H1 (cell line): ENCODE measurements around the gene FBXO2. TPM values are rescaled to one million over a fixed set of nuclear protein-coding genes. Genes with fewer than 3 reads are reported as not detected.

Source experiments
- CTCF ChIA-PET: fragments of 300-600 bp; sonication (Branson Sonifier 250); formaldehyde crosslinking; loops from one replicate; lab custom pipeline; 2021; ENCODE audit not compliant: partially characterized antibody; lab: Charles Lee
- POLR2A ChIA-PET: fragments of 300-600 bp; sonication (Branson Sonifier 250); formaldehyde crosslinking; loops from one replicate; lab custom pipeline; 2021; ENCODE audit warnings: inconsistent platforms; ENCODE audit not compliant: partially characterized antibody; lab: Charles Lee
- DNase-seq, 2 experiments: peaks; one replicate each; pipeline versions ENCODE4 v3.0.0 to v3.0.0-alpha.2; 2010 to 2022; ENCODE audit warnings: low spot score in 2 of 2, low read depth in 1 of 2, mixed read lengths in 1 of 2
- FAIRE-seq: peaks from 2 replicates; lab custom pipeline; 2011; peaks lifted over from hg19 to GRCh38; lab: Jason Lieb, UNC
- H2AFZ ChIP-seq: 2 replicates; pipeline ENCODE4 v1.8.1; 2012; ENCODE audit warnings: low read length, inconsistent platforms
- H2AK5ac ChIP-seq: 2 replicates; pipeline ENCODE4 v1.6.1; 2013; ENCODE audit warnings: low read depth, low read length
- H2BK120ac ChIP-seq: replicated peaks from 2 replicates; pipeline ENCODE3; 2013; ENCODE audit warnings: low read depth, low read length, inconsistent platforms
- H2BK12ac ChIP-seq: 2 replicates; pipeline ENCODE4 v1.6.1; 2013; ENCODE audit warnings: low read depth, low read length
- H2BK15ac ChIP-seq: 2 replicates; pipeline ENCODE4 v1.6.1; 2013; ENCODE audit warnings: low read length
- H2BK20ac ChIP-seq: 2 replicates; pipeline ENCODE4 v1.6.1; 2013; ENCODE audit warnings: low read length
- H2BK5ac ChIP-seq: 2 replicates; pipeline ENCODE4 v1.6.1; 2013; ENCODE audit warnings: low read depth, low read length
- H3K14ac ChIP-seq: 2 replicates; pipeline ENCODE4 v1.6.1; 2013; ENCODE audit warnings: inconsistent platforms; ENCODE audit not compliant: insufficient read length
- H3K18ac ChIP-seq: 2 replicates; pipeline ENCODE4 v1.6.1; 2013; ENCODE audit warnings: low read length; ENCODE audit errors: extremely low read depth
- H3K23ac ChIP-seq: 2 replicates; pipeline ENCODE4 v1.6.1; 2013; ENCODE audit warnings: inconsistent platforms; ENCODE audit not compliant: insufficient read length
- H3K23me2 ChIP-seq: 2 replicates; pipeline ENCODE4 v1.6.1; 2013; ENCODE audit warnings: low read depth, low read length
- H3K27ac ChIP-seq: 2 replicates; pipeline ENCODE4 v1.6.1; 2011; ENCODE audit warnings: low read depth, low read length, inconsistent platforms
- H3K27me3 ChIP-seq, 4 experiments: replicated peaks in 1 of 4; 1 replicate in 1 of 4; 2 replicates in 3 of 4; pipeline versions ENCODE4 v1.6.1 to v1.8.1; 2011 to 2013; ENCODE audit warnings: low read length in 3 of 4, mild to moderate bottlenecking in 3 of 4, inconsistent platforms in 2 of 4, mixed read lengths in 2 of 4, moderate library complexity in 1 of 4; ENCODE audit not compliant: control insufficient read depth in 3 of 4, insufficient read depth in 3 of 4; ENCODE audit errors: extremely low read depth in 1 of 4
- H3K36me3 ChIP-seq, 4 experiments: 2 replicates each; pipeline versions ENCODE4 v1.6.1 to v1.8.1; 2011 to 2013; ENCODE audit warnings: mild to moderate bottlenecking in 4 of 4, low read length in 3 of 4, moderate library complexity in 2 of 4, control low read depth in 1 of 4, inconsistent platforms in 1 of 4; ENCODE audit not compliant: insufficient read depth in 4 of 4, control insufficient read depth in 2 of 4
- H3K4ac ChIP-seq: replicated peaks from 2 replicates; pipeline ENCODE3; 2013; ENCODE audit warnings: low read length, low read depth, mixed read lengths, inconsistent platforms; ENCODE audit not compliant: insufficient read length
- H3K4me1 ChIP-seq, 4 experiments: replicated peaks in 1 of 4; 1 replicate in 1 of 4; 2 replicates in 3 of 4; pipeline versions ENCODE4 v1.6.1 to v1.8.1; 2011 to 2013; ENCODE audit warnings: low read length in 3 of 4, inconsistent platforms in 2 of 4, mixed read lengths in 1 of 4; ENCODE audit not compliant: insufficient read depth in 4 of 4, control insufficient read depth in 3 of 4
- H3K4me2 ChIP-seq, 2 experiments: 2 replicates each; pipeline versions ENCODE4 v1.6.1 to v1.8.1; 2011 to 2013; ENCODE audit warnings: low read depth in 2 of 2, low read length in 2 of 2, control low read depth in 1 of 2, inconsistent platforms in 1 of 2, mild to moderate bottlenecking in 1 of 2; ENCODE audit not compliant: insufficient read depth in 1 of 2
- H3K4me3 ChIP-seq, 4 experiments: fragments of 200-600, 300-600 bp in 1 of 4; sonication (generic), shearing (Covaris generic), sonication (Bioruptor Twin) in 1 of 4; 2 replicates each; pipeline versions ENCODE4 v1.5.1 to v1.8.1; 2011 to 2016; ENCODE audit warnings: low read length in 4 of 4, low read depth in 3 of 4, control low read depth in 2 of 4, inconsistent platforms in 2 of 4, mild to moderate bottlenecking in 2 of 4, mixed read lengths in 1 of 4, moderate library complexity in 1 of 4; ENCODE audit not compliant: insufficient read depth in 2 of 4; ENCODE audit errors: extremely low read depth in 1 of 4
- H3K56ac ChIP-seq: replicated peaks from 2 replicates; pipeline ENCODE3; 2013; ENCODE audit warnings: low read depth, mild to moderate bottlenecking, mixed read lengths, low read length, inconsistent platforms; ENCODE audit not compliant: insufficient read length
- H3K79me1 ChIP-seq: 2 replicates; pipeline ENCODE4 v1.6.1; 2013; ENCODE audit warnings: low read depth, low read length, control low read depth
- H3K79me2 ChIP-seq, 2 experiments: 2 replicates each; pipeline versions ENCODE4 v1.6.1 to v1.8.1; 2012 to 2013; ENCODE audit warnings: low read length in 2 of 2, mild to moderate bottlenecking in 2 of 2, inconsistent platforms in 1 of 2; ENCODE audit not compliant: insufficient read depth in 2 of 2, control insufficient read depth in 1 of 2
- H3K9ac ChIP-seq, 4 experiments: replicated peaks in 1 of 4; 1 replicate in 1 of 4; 2 replicates in 3 of 4; pipeline versions ENCODE4 v1.6.1 to v1.8.1; 2011 to 2013; ENCODE audit warnings: low read depth in 3 of 4, low read length in 3 of 4, control low read depth in 2 of 4, mild to moderate bottlenecking in 2 of 4, moderate library complexity in 2 of 4, inconsistent platforms in 1 of 4; ENCODE audit errors: extremely low read depth in 1 of 4
- H3K9me3 ChIP-seq, 2 experiments: 2 replicates each; pipeline versions ENCODE4 v1.6.1 to v1.8.1; 2012 to 2013; ENCODE audit warnings: mild to moderate bottlenecking in 2 of 2, moderate library complexity in 2 of 2, control low read depth in 1 of 2, inconsistent platforms in 1 of 2, low read depth in 1 of 2, low read length in 1 of 2, mixed read lengths in 1 of 2; ENCODE audit not compliant: insufficient read depth in 2 of 2
- H4K20me1 ChIP-seq, 2 experiments: replicated peaks in 1 of 2; 2 replicates each; pipeline versions ENCODE3 to v1.8.1; 2011 to 2013; ENCODE audit warnings: inconsistent platforms in 2 of 2, low read length in 2 of 2, mild to moderate bottlenecking in 1 of 2; ENCODE audit not compliant: insufficient read depth in 2 of 2, control insufficient read depth in 1 of 2
- H4K5ac ChIP-seq: 2 replicates; pipeline ENCODE4 v1.6.1; 2013; ENCODE audit warnings: low read length, low read depth, mixed read lengths, inconsistent platforms; ENCODE audit not compliant: insufficient read length
- H4K8ac ChIP-seq: 2 replicates; pipeline ENCODE4 v1.8.0; 2013; ENCODE audit warnings: mild to moderate bottlenecking, moderate library complexity, low read length, inconsistent platforms; ENCODE audit not compliant: insufficient read depth; ENCODE audit errors: extremely low read depth
- H4K91ac ChIP-seq: replicated peaks from 2 replicates; pipeline ENCODE3; 2013; ENCODE audit warnings: low read length, mixed read lengths, inconsistent platforms; ENCODE audit not compliant: insufficient read length
- CTBP2 ChIP-seq: IDR thresholded peaks from 2 replicates; pipeline ENCODE4 v1.7.0; 2011; ENCODE audit warnings: borderline replicate concordance, mild to moderate bottlenecking, moderate library complexity, mixed read lengths, low read length; ENCODE audit not compliant: insufficient read depth, insufficient read length
- KDM1A ChIP-seq: fragments of 200-600, 300-600 bp; sonication (generic); IDR thresholded peaks from 2 replicates; pipeline ENCODE4 v1.7.1; 2016; ENCODE audit warnings: mild to moderate bottlenecking, low read length, borderline replicate concordance
- NANOG ChIP-seq: IDR thresholded peaks from 2 replicates; pipeline ENCODE4 v1.6.1; 2011; ENCODE audit warnings: low read length, low read depth, mild to moderate bottlenecking, inconsistent platforms; ENCODE audit not compliant: insufficient read depth, poor library complexity, severe bottlenecking
- NRF1 ChIP-seq: IDR thresholded peaks from 2 replicates; pipeline ENCODE4 v1.6.1; 2011; ENCODE audit warnings: mild to moderate bottlenecking, low read depth, low read length, improper control_type of control experiment
- SP2 ChIP-seq: IDR thresholded peaks from 2 replicates; pipeline ENCODE4 v1.6.1; 2012; ENCODE audit warnings: mild to moderate bottlenecking, low read length, inconsistent platforms
- SP4 ChIP-seq: IDR thresholded peaks from 2 replicates; pipeline ENCODE4 v1.6.1; 2012; ENCODE audit warnings: low read length, inconsistent platforms
- TAF1 ChIP-seq: IDR thresholded peaks from 2 replicates; pipeline ENCODE4 v1.6.1; 2011; ENCODE audit warnings: mild to moderate bottlenecking, low read depth, low read length
- WGBS, 2 experiments: shearing (Covaris generic) in 1 of 2; methylation state at CpG; one replicate each; pipeline versions ENCODE4 v1.1.6 to v1.1.7; 2013 to 2015; ENCODE audit warnings: low lambda C conversion rate in 2 of 2, mixed read lengths in 2 of 2, inconsistent platforms in 1 of 2, low coverage in 1 of 2, missing lambda C conversion rate in 1 of 2; ENCODE audit not compliant: insufficient replicate concordance in 2 of 2, insufficient coverage in 1 of 2, insufficient read length in 1 of 2; ENCODE audit errors: extremely low coverage in 1 of 2, missing lambda C conversion rate in 1 of 2; 5-methylcytosine and 5-hydroxymethylcytosine counted together
- polyA plus RNA-seq, 7 experiments: library from polyadenylated mRNA; depleted of rRNA in 3 of 7; stranded (reverse) in 5 of 7; unstranded in 2 of 7; fragments of >200 nt in 5 of 7; fragments of 200-250 nt in 2 of 7; gene quantifications; 1 replicate in 5 of 7; 2 replicates in 1 of 7; 4 replicates in 1 of 7; pipeline versions ENCODE4 v1.2.1 to v1.2.3, GENCODE V29; 2011 to 2013; ENCODE audit warnings: missing spikeins in 2 of 7, mixed read lengths in 2 of 7
- total RNA-seq: library from RNA; stranded (reverse); fragmentation: NEBNext Ultra II Directional; extraction: Animal tissue kit (Norgen Biotek cat#: 25700); gene quantifications from 2 replicates; pipeline ENCODE4 v1.2.1, GENCODE V29; 2021

Gene FBXO2
- total and polyA plus RNA-seq, 2 of the 8 experiments (the other 6 are each of a cell fraction or from before 2014, with no cell fraction given): 51.3 to 57.9 TPM

DNA sequence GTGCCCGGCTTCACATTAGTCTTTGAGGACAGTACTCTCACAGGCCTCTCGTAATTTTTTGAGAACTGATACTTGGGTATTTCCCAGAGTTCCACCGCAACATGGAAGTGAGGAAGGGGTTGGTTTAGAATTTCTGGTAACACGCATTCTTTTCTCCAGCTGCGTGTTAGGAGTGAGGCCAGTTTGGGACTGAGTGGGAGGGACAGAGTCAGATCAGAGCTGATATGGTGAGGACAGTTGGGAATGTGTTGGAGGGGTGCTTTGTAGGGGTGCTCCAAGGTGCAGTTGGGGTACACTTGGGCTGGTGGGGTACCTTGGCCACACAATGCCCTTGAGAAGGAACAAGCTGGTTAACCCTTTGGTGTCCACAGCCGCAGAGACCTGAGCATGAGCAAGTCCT lies 16.5 kb upstream of the FBXO2 start:
- Histone ChIP-seq H4K8ac (no peak overlapping the region; the same call in 1 of the 2 replicates), H3K9ac (no peak overlapping the region), H3K4me2 (no peak overlapping the region), H3K79me2 (no peaks in the 10 kb centered on the region), H2BK15ac (no peak overlapping the region), H3K27ac (no peak overlapping the region), H3K4me1 (no peaks in the 10 kb centered on the region; a peak in 2 of 7 replicates), H4K5ac (no peak overlapping the region), H2BK12ac (no peak overlapping the region), H3K9me3 (no peaks in the 10 kb centered on the region), H3K56ac (no peak overlapping the region), H3K79me1 (peaks cover 5% of the 10 kb centered on the region; the same call in 1 of the 2 replicates), H4K20me1 (peaks cover 22 to 31% of the 10 kb centered on the region in 2 experiments), H2BK120ac (no peak overlapping the region), H4K91ac (no peak overlapping the region), H3K4me3 (no peak overlapping the region), H2AFZ (no peak overlapping the region), H2BK20ac (no peak overlapping the region), H3K36me3 (peaks cover 25 to 67% (median 40%) of the 10 kb centered on the region in 4 experiments), H2BK5ac (no peak overlapping the region), H2AK5ac (no peak overlapping the region), H3K14ac (no peak overlapping the region), H3K18ac (no peak overlapping the region), H3K27me3 (no peaks in the 10 kb centered on the region), H3K4ac (no peak overlapping the region), H3K23ac (no peak overlapping the region), H3K23me2 (no peaks in the 10 kb centered on the region)
- 88% methylated on average over 6 of the region's 6 CpGs; no CpG with 5 or more reads in 1 of the 2 experiments for WGBS, 2 experiments
- TF ChIP-seq TAF1: no peak
- no peak for TF ChIP-seq SP2
- no peak for TF ChIP-seq CTBP2
- no peak for TF ChIP-seq KDM1A
- TF ChIP-seq SP4: no peak
- TF ChIP-seq NRF1: no peak
- TF ChIP-seq NANOG: no peak
- FAIRE-seq (no peak), DNase-seq (no peak)
- ChIA-PET CTCF (interaction anchor here (1.1 to 21.6 kb wide), 5 partner anchors 11 to 115 kb away, joined by 3 to 266 read pairs (median 8); no protein-coding TSS in a partner anchor), POLR2A (interaction anchor here (0.9 to 32.0 kb wide), 5 partner anchors 2 to 132 kb away, joined by 3 to 1025 read pairs (median 6); partner anchors contain the start of genes DRAXIN, FBXO6 and MAD2L2)
